Mesothelial cell of epicardium (in vitro differentiated cells): ENCODE data around the gene COA6. TPM values are rescaled to one million over a fixed set of nuclear protein-coding genes. Genes with fewer than 3 reads are reported as not detected.

Experiments
- DNase-seq, 2 experiments: peaks; one replicate each; pipeline ENCODE4 v3.0.0; 2021; ENCODE audit warnings: low spot score in 2 of 2; ENCODE audit not compliant: unreplicated experiment in 2 of 2
- H3K27ac Mint-ChIP-seq: 2 replicates; pipeline ENCODE4 v1.8.0; 2021; ENCODE audit warnings: mixed read lengths
- H3K27me3 Mint-ChIP-seq: 2 replicates; pipeline ENCODE4 v1.8.0; 2021; ENCODE audit warnings: low read depth, mixed read lengths
- H3K36me3 Mint-ChIP-seq: 2 replicates; pipeline ENCODE4 v1.8.0; 2021; ENCODE audit warnings: mixed read lengths
- H3K4me1 Mint-ChIP-seq: 2 replicates; pipeline ENCODE4 v1.8.0; 2021; ENCODE audit warnings: mixed read lengths
- H3K4me3 Mint-ChIP-seq: 2 replicates; pipeline ENCODE4 v1.8.0; 2021; ENCODE audit warnings: mild to moderate bottlenecking, moderate library complexity, mixed read lengths
- H3K9me3 Mint-ChIP-seq: 2 replicates; pipeline ENCODE4 v1.8.0; 2021; ENCODE audit warnings: mixed read lengths
- CTCF ChIP-seq: fragments of 200-600 bp; sonication (generic); IDR thresholded peaks from one replicate; pipeline ENCODE4 v1.5.0; 2021; ENCODE audit warnings: antibody characterized with exemption; ENCODE audit not compliant: unreplicated experiment
- total RNA-seq: library from RNA; stranded (reverse); gene quantifications from 3 replicates; pipeline ENCODE4 v1.2.1, GENCODE V29; 2021

The COA6 gene
- total RNA-seq, 1 donor from 2014 or later = 23.2 TPM

- Mint-ChIP-seq H3K27me3 (peaks cover 42% of the 10 kb centered on the region), H3K4me1 (no peaks in the 10 kb centered on the region), H3K9me3 (no peaks in the 10 kb centered on the region), H3K27ac (no peak overlapping the region), H3K36me3 (no peaks in the 10 kb centered on the region), H3K4me3 (no peak overlapping the region)
- DNase-seq = no peak
- no peak for TF ChIP-seq CTCF
Measured at GRCh38 chr1:234361102-234361603, 12.1 kb upstream of the COA6 start.

- Mint-ChIP-seq H3K9me3 (no peaks in the 10 kb centered on the region), H3K27ac (no peak overlapping the region), H3K36me3 (no peaks in the 10 kb centered on the region), H3K4me1 (no peaks in the 10 kb centered on the region), H3K27me3 (peaks cover 47% of the 10 kb centered on the region), H3K4me3 (no peak overlapping the region)
- no peak for DNase-seq
- TF ChIP-seq CTCF = no peak
Measured at GRCh38 chr1:234362558-234362957, 10.7 kb upstream of the COA6 start.

GRCh38 chr1:234368320-234369032 is 4.8 kb upstream of the COA6 start:
- no peaks in the 10 kb centered on the region for H3K9me3 Mint-ChIP-seq

GRCh38 chr1:234369033-234369430 is 4.2 kb upstream of the COA6 start:
- Mint-ChIP-seq H3K4me1 (peaks cover 8% of the 10 kb centered on the region), H3K27me3 (peaks cover 40% of the 10 kb centered on the region), H3K36me3 (no peaks in the 10 kb centered on the region), H3K4me3 (no peak overlapping the region), H3K27ac (no peak overlapping the region), H3K9me3 (no peaks in the 10 kb centered on the region)
- TF ChIP-seq CTCF = no peak
- DNase-seq = no peak

More at GRCh38 chr1:234368320-234369032, 4.8 kb upstream of the COA6 start:
- H3K36me3 Mint-ChIP-seq = no peaks in the 10 kb centered on the region
- no peak for DNase-seq
- H3K4me3 Mint-ChIP-seq = no peak overlapping the region
- peaks cover 40% of the 10 kb centered on the region for H3K27me3 Mint-ChIP-seq
- no peak overlapping the region for H3K27ac Mint-ChIP-seq
- H3K4me1 Mint-ChIP-seq = peaks cover 6% of the 10 kb centered on the region
- no peak for TF ChIP-seq CTCF

- Mint-ChIP-seq H3K27ac (no peak overlapping the region), H3K36me3 (no peaks in the 10 kb centered on the region), H3K4me1 (peaks cover 15% of the 10 kb centered on the region), H3K27me3 (peaks cover 37% of the 10 kb centered on the region), H3K4me3 (no peak overlapping the region), H3K9me3 (no peaks in the 10 kb centered on the region)
- TF ChIP-seq CTCF = no peak
- no peak for DNase-seq
Measured at GRCh38 chr1:234369784-234370183, 3.5 kb upstream of the COA6 start.
